IPS DF 6.9 (cell line): ENCODE measurements around the gene VSIG10L.
A peak's percentile ranks its signal among the peaks of the same experiment; 100 is the strongest.

Experiments
- DNase-seq: peaks from one replicate; pipeline ENCODE4 v3.0.0-alpha.2; 2013; ENCODE audit warnings: low read depth, low spot score
- H3K27ac ChIP-seq: one replicate; pipeline ENCODE4 v1.5.1; 2013; ENCODE audit warnings: low read length, control low read depth
- H3K27me3 ChIP-seq: 2 replicates; pipeline ENCODE4 v1.6.1; 2013; ENCODE audit warnings: mild to moderate bottlenecking, low read length; ENCODE audit not compliant: control insufficient read depth, insufficient read depth
- H3K36me3 ChIP-seq: 2 replicates; pipeline ENCODE4 v1.6.1; 2013; ENCODE audit warnings: low read length; ENCODE audit not compliant: control insufficient read depth, insufficient read depth
- H3K4me1 ChIP-seq: 2 replicates; pipeline ENCODE4 v1.6.1; 2013; ENCODE audit warnings: low read length; ENCODE audit not compliant: control insufficient read depth, insufficient read depth
- H3K4me3 ChIP-seq: 2 replicates; pipeline ENCODE4 v1.5.1; 2013; ENCODE audit warnings: mild to moderate bottlenecking, low read length
- H3K9me3 ChIP-seq: 2 replicates; pipeline ENCODE4 v1.6.1; 2013; ENCODE audit warnings: low read length, inconsistent platforms; ENCODE audit not compliant: control insufficient read depth, insufficient read depth
- WGBS: extraction: QIAGEN DNeasy Blood & Tissue Kit; methylation state at CpG from one replicate; pipeline ENCODE4 v1.1.7; 2013; ENCODE audit warnings: mixed read lengths, missing lambda C conversion rate; ENCODE audit not compliant: insufficient read length, insufficient coverage; 5-methylcytosine and 5-hydroxymethylcytosine counted together

The VSIG10L gene

DNA sequence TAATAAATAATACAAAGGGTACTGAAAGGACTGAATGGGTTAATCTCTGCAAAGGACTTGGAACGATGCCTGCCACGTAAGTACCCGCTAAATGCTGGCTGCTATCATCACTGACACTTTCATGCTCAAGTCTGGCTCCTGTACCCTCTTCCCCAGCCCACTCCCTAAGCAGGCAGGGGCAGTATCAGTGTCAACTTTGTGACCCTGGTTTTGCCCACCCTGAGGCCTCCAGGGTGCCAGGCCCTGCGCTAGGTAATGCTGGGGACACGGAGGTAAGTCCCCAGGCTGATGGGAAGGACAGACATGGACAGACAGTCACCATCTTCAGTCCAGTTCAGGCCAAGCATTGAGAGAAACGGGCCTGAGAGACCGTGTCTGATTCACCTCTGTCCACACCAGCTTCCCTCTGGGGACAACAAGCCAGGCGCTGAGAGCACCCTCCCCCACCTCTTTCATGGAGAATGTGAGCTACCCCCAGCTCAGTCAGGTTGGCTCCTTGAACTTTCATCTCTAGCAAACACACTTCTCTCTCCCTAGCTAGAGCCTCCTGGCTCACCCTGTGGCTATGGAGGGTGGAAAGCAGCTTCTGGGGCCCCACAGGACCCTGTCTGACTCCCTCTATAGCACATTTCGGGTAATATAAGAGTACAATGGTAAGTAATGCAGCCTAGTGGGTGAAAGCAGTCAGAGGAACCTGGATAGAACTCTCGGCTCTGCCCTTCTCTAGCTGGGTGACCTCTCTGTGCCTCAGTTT is 23.4 kb upstream of the VSIG10L start:
- peak overlapping the region; percentile 67; the same call in 1 of the 2 replicates for H3K4me3 ChIP-seq
- H3K27ac ChIP-seq: no peak overlapping the region
- DNase-seq: no peak
- H3K4me1 ChIP-seq: peaks cover 6% of the 10 kb centered on the region
- no CpG with 5 or more reads among the region's 10 CpGs for WGBS
- H3K27me3 ChIP-seq: no peaks in the 10 kb centered on the region
- no peaks in the 10 kb centered on the region for H3K9me3 ChIP-seq
- H3K36me3 ChIP-seq: no peaks in the 10 kb centered on the region

DNA sequence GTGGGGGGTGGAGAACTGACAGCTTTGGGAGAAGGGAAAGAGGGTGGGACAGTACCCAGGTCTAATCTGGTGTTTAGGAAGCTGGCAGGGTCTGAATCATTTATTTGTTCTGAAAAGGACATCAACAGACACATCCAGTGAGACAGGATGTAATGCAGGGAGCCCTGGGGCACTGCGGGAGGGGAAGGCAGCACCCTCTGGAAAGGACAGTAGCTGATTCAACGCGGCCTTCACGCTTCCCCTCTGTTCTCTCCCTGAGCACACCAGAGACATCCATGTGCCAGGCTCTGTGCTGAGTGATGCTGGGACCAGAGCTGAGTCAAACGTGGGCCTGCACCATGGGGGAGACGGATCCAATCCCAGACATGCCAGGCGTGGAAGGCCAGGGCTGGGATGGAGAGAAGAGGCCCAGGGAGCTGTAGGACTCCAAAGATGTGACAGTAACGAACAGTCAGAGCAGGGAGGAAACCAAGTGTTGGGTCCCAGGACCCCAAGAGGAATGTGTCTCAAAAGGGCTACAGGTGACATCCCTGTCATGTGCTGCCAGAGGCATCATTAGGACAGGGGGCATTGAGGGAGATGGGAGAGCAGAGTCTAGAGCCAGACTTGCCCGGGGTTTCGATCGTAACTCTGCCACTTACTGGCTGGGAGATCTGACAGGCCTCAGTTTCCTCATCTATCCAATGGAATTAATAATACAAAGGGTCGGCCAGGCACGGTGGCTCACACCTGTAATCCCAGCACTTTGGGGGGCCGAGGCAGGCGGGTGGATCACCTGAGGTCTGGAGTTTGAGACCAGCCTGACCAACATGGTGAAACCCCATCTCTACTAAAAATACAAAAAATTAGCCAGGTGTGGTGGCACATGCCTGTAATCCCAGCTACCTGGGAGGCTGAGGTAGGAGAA is 22.5 kb upstream of the VSIG10L start:
- no peak for DNase-seq
- no CpG with 5 or more reads among the region's 15 CpGs for WGBS
- Histone ChIP-seq H3K36me3 (no peaks in the 10 kb centered on the region), H3K27me3 (no peaks in the 10 kb centered on the region), H3K4me1 (peaks cover 6% of the 10 kb centered on the region), H3K9me3 (no peaks in the 10 kb centered on the region), H3K27ac (no peak overlapping the region), H3K4me3 (no peak overlapping the region)

DNA sequence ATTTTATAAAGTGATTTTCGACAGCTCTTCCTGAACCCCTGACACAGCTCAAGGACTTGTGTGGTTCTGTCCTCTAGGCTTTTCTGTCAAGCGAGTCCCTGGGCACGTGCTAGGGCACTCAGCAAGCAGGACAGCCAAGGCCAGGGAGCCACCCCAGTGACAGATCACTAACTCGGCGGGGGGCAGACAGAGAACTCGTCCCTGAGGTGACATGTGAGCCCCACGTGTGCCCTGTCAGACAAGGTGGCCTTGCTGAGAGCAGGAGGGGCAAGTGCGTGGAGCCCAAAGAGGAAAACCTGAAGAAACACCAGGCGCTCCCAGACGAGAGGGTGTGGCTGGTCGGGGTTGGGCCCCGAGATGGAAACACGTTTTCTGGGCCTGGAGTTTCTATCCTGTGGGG is 19.3 kb upstream of the VSIG10L start:
- no peak for DNase-seq
- Histone ChIP-seq H3K27me3 (no peaks in the 10 kb centered on the region), H3K9me3 (no peaks in the 10 kb centered on the region), H3K4me3 (no peak overlapping the region), H3K27ac (no peak overlapping the region), H3K4me1 (no peaks in the 10 kb centered on the region), H3K36me3 (no peaks in the 10 kb centered on the region)
- no CpG with 5 or more reads among the region's 13 CpGs for WGBS

DNA sequence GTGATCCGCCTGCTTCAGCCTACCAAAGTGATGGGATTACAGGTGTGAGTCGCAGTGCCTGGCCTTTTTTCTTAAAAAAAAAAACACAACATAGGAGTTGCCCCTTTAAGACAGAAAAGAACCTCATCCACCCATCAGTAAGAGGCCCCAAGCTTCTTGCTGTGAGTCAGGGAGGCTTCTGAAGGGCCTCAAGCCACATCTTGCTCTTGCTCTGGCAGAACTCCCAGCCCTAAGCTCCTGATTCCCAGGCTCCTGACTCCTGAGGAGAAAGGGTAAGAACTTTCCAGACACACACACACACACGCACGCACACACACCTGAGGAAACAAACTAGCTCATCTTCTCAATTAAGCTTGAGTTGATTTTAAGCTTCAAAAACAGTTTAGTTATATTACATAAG is 17.4 kb upstream of the VSIG10L start:
- Histone ChIP-seq H3K27ac (no peak overlapping the region), H3K4me3 (no peak overlapping the region), H3K9me3 (no peaks in the 10 kb centered on the region), H3K36me3 (no peaks in the 10 kb centered on the region), H3K4me1 (peaks cover 1% of the 10 kb centered on the region; the same call in 1 of the 2 replicates), H3K27me3 (no peaks in the 10 kb centered on the region)
- no CpG with 5 or more reads among the region's 4 CpGs for WGBS
- DNase-seq: no peak

DNA sequence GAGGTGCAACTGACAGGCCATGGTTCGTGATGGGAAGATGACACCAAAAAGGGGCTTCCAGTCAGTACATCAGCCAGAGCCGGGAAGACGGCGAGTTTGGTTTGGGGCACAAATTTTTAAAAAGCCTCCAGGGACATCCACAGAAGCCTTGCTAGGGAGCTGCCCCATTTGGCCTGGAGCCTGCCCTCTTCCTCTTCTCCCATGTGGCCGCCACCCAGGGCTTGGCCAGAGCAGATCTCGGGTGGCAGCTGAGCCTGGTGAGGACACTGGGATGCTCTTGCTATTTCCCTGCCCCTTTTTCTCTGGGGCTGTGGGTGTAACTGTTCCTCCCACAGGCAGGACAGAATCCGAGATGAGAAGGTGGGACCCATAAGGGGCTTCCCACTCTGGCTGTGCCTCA is 16.0 kb upstream of the VSIG10L start:
- H3K9me3 ChIP-seq: no peaks in the 10 kb centered on the region
- no peak overlapping the region for H3K4me3 ChIP-seq
- peaks cover 4% of the 10 kb centered on the region; the same call in 1 of the 2 replicates for H3K4me1 ChIP-seq
- no peak overlapping the region for H3K27ac ChIP-seq
- no peaks in the 10 kb centered on the region for H3K27me3 ChIP-seq
- no CpG with 5 or more reads among the region's 7 CpGs for WGBS
- DNase-seq: no peak
- no peaks in the 10 kb centered on the region for H3K36me3 ChIP-seq

DNA sequence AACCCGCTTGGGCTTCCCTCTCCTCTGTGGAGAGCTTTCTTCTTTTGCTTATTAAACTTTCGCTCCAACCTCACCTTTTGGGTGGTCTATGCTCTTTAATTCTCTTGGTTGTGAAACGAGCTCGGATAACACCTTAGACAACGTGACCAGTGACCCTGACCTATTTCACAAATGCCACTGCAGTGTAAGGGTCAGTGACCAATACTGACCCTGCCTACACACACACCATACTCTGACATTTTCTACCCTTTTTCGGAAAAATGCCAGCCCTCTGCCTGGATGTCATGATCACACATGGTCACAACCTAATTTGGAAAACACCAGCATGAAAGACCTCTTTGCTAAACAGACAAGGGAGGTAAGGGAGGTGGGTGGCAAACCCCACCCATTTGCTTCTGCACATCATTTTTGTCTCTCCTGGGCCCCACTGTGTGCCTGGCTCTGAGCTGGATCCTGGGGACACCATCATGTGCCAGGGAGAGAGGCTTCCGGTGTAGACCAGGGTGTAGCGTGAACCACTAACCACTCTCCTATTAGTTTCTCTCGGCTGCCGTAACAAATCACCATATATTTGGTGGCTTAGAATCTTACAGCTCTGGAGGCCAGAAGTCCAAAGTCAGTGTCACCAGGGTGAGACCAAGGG is 14.3 kb upstream of the VSIG10L start:
- H3K27ac ChIP-seq: no peak overlapping the region
- H3K4me1 ChIP-seq: peaks cover 4% of the 10 kb centered on the region; the same call in 1 of the 2 replicates
- H3K27me3 ChIP-seq: no peaks in the 10 kb centered on the region
- no peak overlapping the region for H3K4me3 ChIP-seq
- H3K9me3 ChIP-seq: no peaks in the 10 kb centered on the region
- DNase-seq: no peak
- peaks cover 2% of the 10 kb centered on the region; the same call in 1 of the 2 replicates for H3K36me3 ChIP-seq
- no CpG with 5 or more reads among the region's 10 CpGs for WGBS

DNA sequence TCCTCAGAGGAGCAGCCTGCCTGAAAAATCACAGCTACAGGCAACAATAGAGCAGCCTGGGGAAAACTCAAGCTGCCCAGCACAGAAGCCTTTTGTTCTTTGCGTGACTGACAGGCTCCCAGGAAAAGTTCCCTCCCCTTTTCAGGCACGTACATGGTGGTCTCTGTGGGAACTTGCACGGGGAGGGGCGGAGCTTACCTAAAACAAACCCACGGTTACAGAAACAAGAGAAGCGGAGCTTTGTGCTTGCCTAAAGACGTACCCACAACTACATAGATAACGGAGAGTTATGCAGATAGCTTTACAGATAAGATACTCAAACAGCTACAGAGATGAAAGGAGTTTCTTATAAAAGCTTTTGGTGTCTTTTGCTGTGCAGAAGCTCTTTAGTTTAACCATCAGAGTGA is 12.8 kb upstream of the VSIG10L start:
- Histone ChIP-seq H3K27ac (no peak overlapping the region), H3K4me3 (no peak overlapping the region), H3K4me1 (peaks cover 4% of the 10 kb centered on the region; the same call in 1 of the 2 replicates), H3K27me3 (no peaks in the 10 kb centered on the region), H3K9me3 (no peaks in the 10 kb centered on the region), H3K36me3 (peaks cover 3% of the 10 kb centered on the region; the same call in 1 of the 2 replicates)
- WGBS: no CpG with 5 or more reads among the region's 8 CpGs
- DNase-seq: no peak

DNA sequence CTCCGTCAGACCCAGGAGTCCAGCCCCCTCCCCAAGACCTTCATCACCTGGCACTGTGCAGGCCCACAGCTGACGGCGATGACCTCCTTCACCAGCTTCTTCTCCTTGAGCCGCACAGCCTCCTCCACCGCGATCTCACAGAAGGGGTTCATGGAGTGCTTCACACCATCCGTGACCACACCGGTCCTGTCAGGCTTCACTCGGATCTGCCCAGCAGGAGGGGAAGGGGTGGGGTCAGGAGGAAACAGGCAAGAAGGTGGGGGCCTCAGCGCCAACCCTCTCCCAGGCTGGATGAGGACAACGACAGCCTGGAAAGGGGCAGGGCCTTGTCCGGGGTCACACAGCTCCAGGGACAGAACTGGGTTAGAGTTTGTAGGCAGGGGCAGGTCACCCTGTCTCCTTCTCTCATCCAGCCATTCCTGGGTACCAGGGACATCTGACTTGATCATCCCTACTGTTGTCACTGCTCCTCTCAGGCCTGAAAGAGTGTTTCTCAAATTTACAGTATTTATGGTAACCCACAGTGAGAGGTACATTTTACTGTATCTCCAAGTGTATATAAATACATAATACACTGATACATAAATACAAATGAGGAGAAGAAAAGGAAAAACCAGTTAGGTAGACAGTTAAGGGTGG is 12.3 kb upstream of the VSIG10L start:
- no peak overlapping the region for H3K27ac ChIP-seq
- no peaks in the 10 kb centered on the region for H3K27me3 ChIP-seq
- DNase-seq: no peak
- H3K4me1 ChIP-seq: peaks cover 4% of the 10 kb centered on the region; the same call in 1 of the 2 replicates
- peaks cover 3% of the 10 kb centered on the region; the same call in 1 of the 2 replicates for H3K36me3 ChIP-seq
- no CpG with 5 or more reads among the region's 12 CpGs for WGBS
- H3K4me3 ChIP-seq: no peak overlapping the region
- no peaks in the 10 kb centered on the region for H3K9me3 ChIP-seq

DNA sequence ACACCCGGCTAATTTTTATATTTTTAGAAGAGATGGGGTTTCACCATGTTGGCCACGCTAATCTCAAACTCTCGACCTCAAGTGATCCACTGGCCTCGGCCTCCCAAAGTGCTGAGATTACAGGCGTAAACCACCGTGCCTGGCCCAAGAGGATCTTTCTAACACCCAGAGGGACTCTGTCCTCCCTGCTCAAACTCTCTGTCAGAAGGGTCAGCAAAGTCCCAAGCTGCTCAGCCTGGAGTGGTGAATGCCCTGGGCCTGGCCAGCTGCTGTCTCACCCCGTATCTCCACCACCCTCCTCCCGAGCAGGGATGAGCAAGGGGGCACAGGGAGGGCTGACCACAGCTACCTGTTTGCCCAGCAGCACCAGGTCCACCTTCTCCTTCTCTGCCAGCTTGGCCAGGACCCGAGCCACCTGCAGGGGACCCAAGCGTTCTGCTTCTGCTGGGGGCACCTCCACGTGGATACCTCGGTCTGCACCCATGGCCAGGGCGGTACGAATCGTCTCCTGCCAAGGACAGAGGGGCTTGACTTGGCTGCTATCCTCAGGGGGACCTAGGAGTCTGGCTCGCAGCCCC is 10.9 kb upstream of the VSIG10L start:
- WGBS: no CpG with 5 or more reads among the region's 16 CpGs

More for the DNA sequence above, 10.9 kb upstream of the VSIG10L start:
- Histone ChIP-seq H3K4me3 (no peak overlapping the region), H3K36me3 (peaks cover 3% of the 10 kb centered on the region; the same call in 1 of the 2 replicates), H3K27ac (no peak overlapping the region), H3K9me3 (no peaks in the 10 kb centered on the region), H3K4me1 (peaks cover 4% of the 10 kb centered on the region; the same call in 1 of the 2 replicates), H3K27me3 (no peaks in the 10 kb centered on the region)
- DNase-seq: no peak
